ENCODE measurements around the gene ATP11B.

The ATP11B gene

DNA sequence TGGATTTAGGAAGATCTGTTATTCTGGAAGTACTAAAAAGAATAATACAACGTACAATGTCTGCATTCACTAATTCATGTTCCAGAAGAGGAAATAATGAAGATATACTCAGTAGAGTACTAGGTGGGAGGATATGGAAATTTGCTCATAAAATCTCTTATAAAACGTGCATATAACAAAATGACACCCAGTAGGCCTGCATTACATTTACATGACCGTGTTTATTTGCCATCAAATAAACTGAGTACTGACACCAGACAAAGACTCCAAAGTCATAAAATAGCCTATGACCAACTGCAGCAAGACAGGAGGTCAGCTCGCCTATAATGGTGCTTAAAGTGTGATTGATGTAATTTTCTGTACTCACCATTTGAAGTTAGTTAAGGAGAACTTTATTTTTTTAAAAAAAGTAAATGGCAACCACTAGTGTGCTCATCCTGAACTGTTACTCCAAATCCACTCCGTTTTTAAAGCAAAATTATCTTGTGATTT, 126.6 kb downstream of the ATP11B start:
- no peaks in the 10 kb centered on the region for H3K27me3 ChIP-seq (ENCODE audit: insufficient read depth, low read length)
- no peak overlapping the region for H3K4ac ChIP-seq (ENCODE audit: low read depth, low read length)
- no peaks in the 10 kb centered on the region for H3K79me1 ChIP-seq (ENCODE audit: low read length)
- no peak overlapping the region for H3K9ac ChIP-seq (ENCODE audit: low read length)
- no peak overlapping the region for H2BK5ac ChIP-seq (ENCODE audit: low read depth, low read length, poor library complexity)
- H3K4me1 ChIP-seq (ENCODE audit: control insufficient read depth in 1 of 2, insufficient read depth in 2 of 2, low read length in 2 of 2), result peaks cover 0 to 4% of the 10 kb centered on the region in 2 experiments
- H3K36me3 ChIP-seq (ENCODE audit: control insufficient read depth in 1 of 2, insufficient read depth in 2 of 2, low read length in 2 of 2), result no peaks in the 10 kb centered on the region
- H3K79me2 ChIP-seq (ENCODE audit: control insufficient read depth, insufficient read depth, low read length, poor library complexity), result no peaks in the 10 kb centered on the region
- H2AK5ac ChIP-seq (ENCODE audit: low read length), result no peak overlapping the region
- no peak overlapping the region for H2BK120ac ChIP-seq (ENCODE audit: insufficient read depth, low read length, poor library complexity)
- no peak overlapping the region for H3K18ac ChIP-seq (ENCODE audit: low read length)
- H3K4me3 ChIP-seq (ENCODE audit: low read depth, low read length), result no peak overlapping the region
- no peak overlapping the region for H3K4me2 ChIP-seq (ENCODE audit: low read length)
- H2AFZ ChIP-seq (ENCODE audit: insufficient read depth, low read length, poor library complexity), result no peak overlapping the region
- no peak overlapping the region for H3K23ac ChIP-seq (ENCODE audit: low read length)
- H3K14ac ChIP-seq (ENCODE audit: low read length), result no peak overlapping the region
- H4K8ac ChIP-seq (ENCODE audit: low read depth, low read length), result no peak overlapping the region
- H3K9me3 ChIP-seq (ENCODE audit: insufficient read depth, low read depth, low read length), result no peaks in the 10 kb centered on the region
- no peak overlapping the region for H4K12ac ChIP-seq (ENCODE audit: low read depth, low read length)
- no peak for DNase-seq
- H2BK12ac ChIP-seq (ENCODE audit: low read length), result no peak overlapping the region
- no peak overlapping the region for H3K27ac ChIP-seq (ENCODE audit: low read depth, low read length)
- no CpG with 5 or more reads among the region's 5 CpGs for WGBS (ENCODE audit: extremely low coverage, insufficient coverage, insufficient read length)
- no peak overlapping the region for H4K91ac ChIP-seq (ENCODE audit: low read depth, low read length)

GRCh38 chr3:182920515-182921084, 127.3 kb downstream of the ATP11B start:
- Histone ChIP-seq H4K91ac (ENCODE audit: low read depth, low read length) (no peak overlapping the region), H3K4ac (ENCODE audit: low read depth, low read length) (no peak overlapping the region), H2BK5ac (ENCODE audit: low read depth, low read length, poor library complexity) (no peak overlapping the region), H3K14ac (ENCODE audit: low read length) (no peak overlapping the region), H3K4me3 (ENCODE audit: low read depth, low read length) (no peak overlapping the region), H3K4me1 (ENCODE audit: control insufficient read depth in 1 of 2, insufficient read depth in 2 of 2, low read length in 2 of 2) (peaks cover 0 to 4% of the 10 kb centered on the region in 2 experiments), H3K27me3 (ENCODE audit: insufficient read depth, low read length) (no peaks in the 10 kb centered on the region), H3K4me2 (ENCODE audit: low read length) (no peak overlapping the region), H3K27ac (ENCODE audit: low read depth, low read length) (no peak overlapping the region), H4K12ac (ENCODE audit: low read depth, low read length) (no peak overlapping the region), H3K23ac (ENCODE audit: low read length) (no peak overlapping the region), H3K36me3 (ENCODE audit: control insufficient read depth in 1 of 2, insufficient read depth in 2 of 2, low read length in 2 of 2) (no peaks in the 10 kb centered on the region), H3K79me2 (ENCODE audit: control insufficient read depth, insufficient read depth, low read length, poor library complexity) (no peaks in the 10 kb centered on the region), H3K9ac (ENCODE audit: low read length) (no peak overlapping the region), H2AK5ac (ENCODE audit: low read length) (no peak overlapping the region), H2AFZ (ENCODE audit: insufficient read depth, low read length, poor library complexity) (no peak overlapping the region), H4K8ac (ENCODE audit: low read depth, low read length) (no peak overlapping the region), H3K79me1 (ENCODE audit: low read length) (no peaks in the 10 kb centered on the region), H2BK12ac (ENCODE audit: low read length) (no peak overlapping the region), H3K9me3 (ENCODE audit: insufficient read depth, low read depth, low read length) (no peaks in the 10 kb centered on the region), H2BK120ac (ENCODE audit: insufficient read depth, low read length, poor library complexity) (no peak overlapping the region), H3K18ac (ENCODE audit: low read length) (no peak overlapping the region)
- peak; percentile 58 to 84 for DNase-seq
- no CpG with 5 or more reads among the region's 9 CpGs for WGBS (ENCODE audit: extremely low coverage, insufficient coverage, insufficient read length)

- no CpG with 5 or more reads among the region's 4 CpGs for WGBS (ENCODE audit: extremely low coverage, insufficient coverage, insufficient read length)
- no peaks in the 10 kb centered on the region for H3K36me3 ChIP-seq (ENCODE audit: control insufficient read depth in 1 of 2, insufficient read depth in 2 of 2, low read length in 2 of 2)
Measured at GRCh38 chr3:182921665-182922355, 128.5 kb downstream of the ATP11B start.

GRCh38 chr3:182925330-182925943, 132.1 kb downstream of the ATP11B start:
- no peak overlapping the region for H3K9ac ChIP-seq (ENCODE audit: low read length)
- H3K4me1 ChIP-seq (ENCODE audit: control insufficient read depth in 1 of 2, insufficient read depth in 2 of 2, low read length in 2 of 2), result peaks cover 0 to 4% of the 10 kb centered on the region in 2 experiments
- no peaks in the 10 kb centered on the region for H3K9me3 ChIP-seq (ENCODE audit: insufficient read depth, low read depth, low read length)
- H3K27ac ChIP-seq (ENCODE audit: low read depth, low read length), result no peak overlapping the region
- no peak overlapping the region for H2BK5ac ChIP-seq (ENCODE audit: low read depth, low read length, poor library complexity)
- no peak overlapping the region for H3K23ac ChIP-seq (ENCODE audit: low read length)
- H4K91ac ChIP-seq (ENCODE audit: low read depth, low read length), result no peak overlapping the region
- no peak overlapping the region for H2BK12ac ChIP-seq (ENCODE audit: low read length)
- no peak overlapping the region for H2AK5ac ChIP-seq (ENCODE audit: low read length)
- no peak overlapping the region for H4K8ac ChIP-seq (ENCODE audit: low read depth, low read length)
- no peaks in the 10 kb centered on the region for H3K36me3 ChIP-seq (ENCODE audit: control insufficient read depth in 1 of 2, insufficient read depth in 2 of 2, low read length in 2 of 2)
- no peaks in the 10 kb centered on the region for H3K79me2 ChIP-seq (ENCODE audit: control insufficient read depth, insufficient read depth, low read length, poor library complexity)
- H3K79me1 ChIP-seq (ENCODE audit: low read length), result no peaks in the 10 kb centered on the region
- no peak overlapping the region for H2AFZ ChIP-seq (ENCODE audit: insufficient read depth, low read length, poor library complexity)
- H3K4ac ChIP-seq (ENCODE audit: low read depth, low read length), result no peak overlapping the region
- H3K4me2 ChIP-seq (ENCODE audit: low read length), result no peak overlapping the region
- peak in 1 of 2 donors; percentile 4 for DNase-seq
- no peak overlapping the region for H3K14ac ChIP-seq (ENCODE audit: low read length)
- H3K18ac ChIP-seq (ENCODE audit: low read length), result no peak overlapping the region
- 100% methylated on average over 1 of the region's 4 CpGs for WGBS (ENCODE audit: extremely low coverage, insufficient coverage, insufficient read length)
- H2BK120ac ChIP-seq (ENCODE audit: insufficient read depth, low read length, poor library complexity), result no peak overlapping the region
- H3K4me3 ChIP-seq (ENCODE audit: low read depth, low read length), result no peak overlapping the region
- H3K27me3 ChIP-seq (ENCODE audit: insufficient read depth, low read length), result no peaks in the 10 kb centered on the region
- no peak overlapping the region for H4K12ac ChIP-seq (ENCODE audit: low read depth, low read length)

More at GRCh38 chr3:182921665-182922355, 128.5 kb downstream of the ATP11B start:
- no peak overlapping the region for H2AK5ac ChIP-seq (ENCODE audit: low read length)
- H3K79me1 ChIP-seq (ENCODE audit: low read length), result no peaks in the 10 kb centered on the region
- no peaks in the 10 kb centered on the region for H3K9me3 ChIP-seq (ENCODE audit: insufficient read depth, low read depth, low read length)
- no peaks in the 10 kb centered on the region for H3K27me3 ChIP-seq (ENCODE audit: insufficient read depth, low read length)
- no peak overlapping the region for H2AFZ ChIP-seq (ENCODE audit: insufficient read depth, low read length, poor library complexity)
- H3K4ac ChIP-seq (ENCODE audit: low read depth, low read length), result no peak overlapping the region
- no peak overlapping the region for H3K18ac ChIP-seq (ENCODE audit: low read length)
- H4K8ac ChIP-seq (ENCODE audit: low read depth, low read length), result no peak overlapping the region
- no peak overlapping the region for H3K4me2 ChIP-seq (ENCODE audit: low read length)
- no peak overlapping the region for H3K14ac ChIP-seq (ENCODE audit: low read length)
- H3K79me2 ChIP-seq (ENCODE audit: control insufficient read depth, insufficient read depth, low read length, poor library complexity), result no peaks in the 10 kb centered on the region
- no peak overlapping the region for H3K27ac ChIP-seq (ENCODE audit: low read depth, low read length)
- no peak overlapping the region for H3K23ac ChIP-seq (ENCODE audit: low read length)
- no peak overlapping the region for H4K91ac ChIP-seq (ENCODE audit: low read depth, low read length)
- no peak overlapping the region for H4K12ac ChIP-seq (ENCODE audit: low read depth, low read length)
- no peak overlapping the region for H3K4me3 ChIP-seq (ENCODE audit: low read depth, low read length)
- peaks cover 0 to 4% of the 10 kb centered on the region in 2 experiments for H3K4me1 ChIP-seq (ENCODE audit: control insufficient read depth in 1 of 2, insufficient read depth in 2 of 2, low read length in 2 of 2)
- peak; percentile 26 to 80 for DNase-seq
- no peak overlapping the region for H2BK12ac ChIP-seq (ENCODE audit: low read length)
- no peak overlapping the region for H3K9ac ChIP-seq (ENCODE audit: low read length)
- H2BK120ac ChIP-seq (ENCODE audit: insufficient read depth, low read length, poor library complexity), result no peak overlapping the region
- H2BK5ac ChIP-seq (ENCODE audit: low read depth, low read length, poor library complexity), result no peak overlapping the region

All from trophoblast cell (in vitro differentiated cells and primary cell).